Measurements from ENCODE around the gene NCMAP.

Gene NCMAP

DNA sequence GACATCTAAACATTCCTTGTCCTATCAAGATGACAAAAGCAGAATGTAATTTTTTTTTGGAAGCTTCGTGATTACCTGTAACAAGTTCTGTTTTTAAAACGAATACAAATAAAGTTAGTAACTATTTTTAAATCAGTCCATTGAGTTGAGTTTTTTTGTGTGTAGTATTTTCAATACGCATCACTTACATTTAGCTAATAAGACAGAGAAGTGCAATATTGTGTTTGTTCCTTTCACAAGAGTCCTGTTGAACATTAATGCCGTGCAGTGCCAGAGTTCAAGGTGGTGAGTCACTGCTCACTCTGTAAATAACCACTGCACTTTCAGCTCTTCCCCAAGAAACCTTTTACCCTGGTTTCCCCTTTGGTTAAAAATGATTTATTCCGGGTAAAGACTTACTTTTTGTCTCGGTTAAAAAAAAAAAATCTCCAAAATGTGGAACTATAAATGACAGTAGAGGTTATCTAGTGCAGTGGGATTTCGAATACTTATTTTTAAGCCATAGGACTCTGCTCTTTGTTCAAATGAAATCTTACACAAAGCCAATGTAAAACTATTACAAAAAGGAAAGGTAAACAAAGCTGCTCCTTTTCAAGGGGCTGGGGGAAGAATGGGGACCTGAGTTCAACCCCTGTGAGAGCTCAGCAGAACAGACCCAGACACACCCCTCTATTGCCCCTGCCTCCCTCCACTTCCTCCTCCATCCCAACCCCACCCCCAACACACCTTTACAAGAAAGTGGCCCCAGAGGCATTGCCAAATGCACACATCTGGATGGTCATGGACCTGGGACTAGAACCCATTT lies 14.8 kb upstream of the NCMAP start:
- Histone ChIP-seq H3K9ac (no peak overlapping the region), H3K9me3 (ENCODE audit: control insufficient read depth, low read length) (no peaks in the 10 kb centered on the region), H2AFZ (no peak overlapping the region), H3K27ac (no peak overlapping the region), H3K4me2 (ENCODE audit: low read length) (no peak overlapping the region), H3K4me3 (ENCODE audit: low read depth, low read length) (no peak overlapping the region), H3K36me3 (ENCODE audit: control insufficient read depth, insufficient read depth, low read length) (no peaks in the 10 kb centered on the region), H3K27me3 (ENCODE audit: control insufficient read depth, insufficient read depth, low read length) (no peaks in the 10 kb centered on the region), H3K4me1 (peaks cover 7% of the 10 kb centered on the region), H3K79me2 (no peaks in the 10 kb centered on the region)
- TF ChIP-seq, protein P1, sequence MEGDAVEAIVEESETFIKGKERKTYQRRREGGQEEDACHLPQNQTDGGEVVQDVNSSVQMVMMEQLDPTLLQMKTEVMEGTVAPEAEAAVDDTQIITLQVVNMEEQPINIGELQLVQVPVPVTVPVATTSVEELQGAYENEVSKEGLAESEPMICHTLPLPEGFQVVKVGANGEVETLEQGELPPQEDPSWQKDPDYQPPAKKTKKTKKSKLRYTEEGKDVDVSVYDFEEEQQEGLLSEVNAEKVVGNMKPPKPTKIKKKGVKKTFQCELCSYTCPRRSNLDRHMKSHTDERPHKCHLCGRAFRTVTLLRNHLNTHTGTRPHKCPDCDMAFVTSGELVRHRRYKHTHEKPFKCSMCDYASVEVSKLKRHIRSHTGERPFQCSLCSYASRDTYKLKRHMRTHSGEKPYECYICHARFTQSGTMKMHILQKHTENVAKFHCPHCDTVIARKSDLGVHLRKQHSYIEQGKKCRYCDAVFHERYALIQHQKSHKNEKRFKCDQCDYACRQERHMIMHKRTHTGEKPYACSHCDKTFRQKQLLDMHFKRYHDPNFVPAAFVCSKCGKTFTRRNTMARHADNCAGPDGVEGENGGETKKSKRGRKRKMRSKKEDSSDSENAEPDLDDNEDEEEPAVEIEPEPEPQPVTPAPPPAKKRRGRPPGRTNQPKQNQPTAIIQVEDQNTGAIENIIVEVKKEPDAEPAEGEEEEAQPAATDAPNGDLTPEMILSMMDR (IDR thresholded peaks at IDR 0.05): no peak

DNA sequence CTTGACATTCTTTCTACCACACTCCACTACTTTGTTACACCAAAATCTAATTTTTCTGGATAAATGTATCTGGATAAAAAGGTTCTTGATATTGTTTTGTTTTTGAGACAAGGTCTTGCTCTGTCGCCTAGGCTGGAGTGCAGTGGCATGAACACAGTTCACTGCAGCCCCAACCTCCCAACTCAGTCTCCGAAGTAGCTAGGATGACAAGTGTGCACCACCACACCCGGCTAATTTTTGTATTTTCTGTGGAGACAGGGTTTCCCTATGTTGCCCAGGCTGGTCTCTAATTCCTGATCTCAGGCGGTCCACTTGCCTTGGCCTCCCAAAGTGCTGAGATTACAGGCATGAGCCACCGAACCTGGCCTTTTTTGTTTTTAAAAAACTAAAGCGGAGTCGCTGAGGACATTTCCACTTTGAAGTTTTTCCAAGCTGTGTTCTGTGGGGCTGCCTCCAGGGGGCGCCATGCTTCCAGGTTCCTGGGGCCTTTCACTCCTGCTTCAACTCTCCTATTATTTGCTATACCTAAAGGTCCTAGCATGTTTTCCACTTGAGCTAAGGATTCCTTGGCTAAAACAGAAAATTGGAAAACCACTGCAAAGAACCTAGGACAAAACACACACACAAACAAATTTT lies 14.1 kb upstream of the NCMAP start:
- Histone ChIP-seq H3K79me2 (no peaks in the 10 kb centered on the region), H3K4me3 (ENCODE audit: low read depth, low read length) (no peak overlapping the region), H3K27me3 (ENCODE audit: control insufficient read depth, insufficient read depth, low read length) (no peaks in the 10 kb centered on the region), H3K36me3 (ENCODE audit: control insufficient read depth, insufficient read depth, low read length) (no peaks in the 10 kb centered on the region), H3K9ac (no peak overlapping the region), H3K9me3 (ENCODE audit: control insufficient read depth, low read length) (no peaks in the 10 kb centered on the region), H2AFZ (no peak overlapping the region), H3K4me2 (ENCODE audit: low read length) (no peak overlapping the region), H3K4me1 (peaks cover 1% of the 10 kb centered on the region), H3K27ac (no peak overlapping the region)
- TF ChIP-seq, protein P1 (IDR thresholded peaks at IDR 0.05): no peak

DNA sequence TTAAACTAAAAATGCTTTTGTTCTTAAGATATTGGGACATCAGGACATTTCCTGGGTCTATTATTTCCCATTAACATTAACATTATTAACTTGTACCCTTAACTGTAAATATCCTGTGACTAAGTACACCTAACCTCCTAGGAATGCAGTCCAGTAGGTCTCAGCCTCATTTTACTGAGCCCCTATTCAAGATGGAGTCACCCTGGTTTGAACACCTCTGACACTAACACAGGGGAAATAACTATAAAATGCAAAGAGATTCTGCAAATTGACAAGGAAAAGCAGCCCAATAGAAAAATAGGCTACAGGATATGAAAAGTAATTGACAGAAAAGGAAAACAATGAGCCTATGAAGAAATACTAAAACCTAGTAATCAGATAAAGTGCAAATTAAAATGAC lies 11.6 kb upstream of the NCMAP start:
- Histone ChIP-seq H3K27ac (no peak overlapping the region), H3K9ac (no peak overlapping the region), H3K4me3 (ENCODE audit: low read depth, low read length) (no peak overlapping the region), H3K4me2 (ENCODE audit: low read length) (no peak overlapping the region), H2AFZ (no peak overlapping the region), H3K79me2 (no peaks in the 10 kb centered on the region), H3K36me3 (ENCODE audit: control insufficient read depth, insufficient read depth, low read length) (no peaks in the 10 kb centered on the region), H3K4me1 (no peaks in the 10 kb centered on the region), H3K9me3 (ENCODE audit: control insufficient read depth, low read length) (no peaks in the 10 kb centered on the region), H3K27me3 (ENCODE audit: control insufficient read depth, insufficient read depth, low read length) (no peaks in the 10 kb centered on the region)
- TF ChIP-seq, protein P1 (IDR thresholded peaks at IDR 0.05): no peak

DNA sequence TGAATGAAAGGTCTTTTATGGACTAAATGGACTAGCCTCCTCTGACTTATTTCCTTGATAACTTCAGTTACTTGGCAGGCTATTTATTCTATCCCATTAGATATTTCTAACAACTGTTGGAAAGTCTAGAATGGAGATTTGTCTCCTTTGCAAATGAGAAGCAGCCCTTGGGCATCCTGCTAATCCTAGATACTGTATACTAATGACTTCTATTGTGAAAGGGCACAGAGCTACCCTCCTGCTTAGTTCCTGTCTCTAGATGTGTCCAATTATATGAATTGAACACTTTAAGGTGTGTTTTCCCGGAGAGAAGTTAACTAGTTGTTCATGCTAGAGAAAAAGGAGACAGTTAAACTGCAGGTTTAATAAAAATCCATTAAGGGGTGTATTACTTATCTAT lies 10.2 kb upstream of the NCMAP start:
- TF ChIP-seq, protein P1 (IDR thresholded peaks at IDR 0.05): no peak
- H3K27me3 ChIP-seq (ENCODE audit: control insufficient read depth, insufficient read depth, low read length): no peaks in the 10 kb centered on the region
- H3K36me3 ChIP-seq (ENCODE audit: control insufficient read depth, insufficient read depth, low read length): no peaks in the 10 kb centered on the region
- H2AFZ ChIP-seq: no peak overlapping the region
- H3K9ac ChIP-seq: no peak overlapping the region
- no peaks in the 10 kb centered on the region for H3K9me3 ChIP-seq (ENCODE audit: control insufficient read depth, low read length)
- no peak overlapping the region for H3K4me2 ChIP-seq (ENCODE audit: low read length)
- no peak overlapping the region for H3K27ac ChIP-seq
- no peaks in the 10 kb centered on the region for H3K79me2 ChIP-seq
- H3K4me3 ChIP-seq (ENCODE audit: low read depth, low read length): no peak overlapping the region
- no peaks in the 10 kb centered on the region for H3K4me1 ChIP-seq
